Stimulated activated CD4-positive, alpha-beta T cell treated with anti-CD3 and anti-CD28 coated beads, TNF-alpha, amount 100 ng/mL, for 24 hours (primary cell): Measurements from ENCODE around the gene CCHCR1.

ENCODE experiments used
- DNase-seq, 3 experiments: peaks; one replicate each; pipeline ENCODE4 v3.0.0-alpha.2; 2020; ENCODE audit warnings: low read depth in 3 of 3

The CCHCR1 gene

GRCh38 chr6:31161216-31162126 lies 3.9 kb upstream of the CCHCR1 start:
- no peak for DNase-seq

DNA sequence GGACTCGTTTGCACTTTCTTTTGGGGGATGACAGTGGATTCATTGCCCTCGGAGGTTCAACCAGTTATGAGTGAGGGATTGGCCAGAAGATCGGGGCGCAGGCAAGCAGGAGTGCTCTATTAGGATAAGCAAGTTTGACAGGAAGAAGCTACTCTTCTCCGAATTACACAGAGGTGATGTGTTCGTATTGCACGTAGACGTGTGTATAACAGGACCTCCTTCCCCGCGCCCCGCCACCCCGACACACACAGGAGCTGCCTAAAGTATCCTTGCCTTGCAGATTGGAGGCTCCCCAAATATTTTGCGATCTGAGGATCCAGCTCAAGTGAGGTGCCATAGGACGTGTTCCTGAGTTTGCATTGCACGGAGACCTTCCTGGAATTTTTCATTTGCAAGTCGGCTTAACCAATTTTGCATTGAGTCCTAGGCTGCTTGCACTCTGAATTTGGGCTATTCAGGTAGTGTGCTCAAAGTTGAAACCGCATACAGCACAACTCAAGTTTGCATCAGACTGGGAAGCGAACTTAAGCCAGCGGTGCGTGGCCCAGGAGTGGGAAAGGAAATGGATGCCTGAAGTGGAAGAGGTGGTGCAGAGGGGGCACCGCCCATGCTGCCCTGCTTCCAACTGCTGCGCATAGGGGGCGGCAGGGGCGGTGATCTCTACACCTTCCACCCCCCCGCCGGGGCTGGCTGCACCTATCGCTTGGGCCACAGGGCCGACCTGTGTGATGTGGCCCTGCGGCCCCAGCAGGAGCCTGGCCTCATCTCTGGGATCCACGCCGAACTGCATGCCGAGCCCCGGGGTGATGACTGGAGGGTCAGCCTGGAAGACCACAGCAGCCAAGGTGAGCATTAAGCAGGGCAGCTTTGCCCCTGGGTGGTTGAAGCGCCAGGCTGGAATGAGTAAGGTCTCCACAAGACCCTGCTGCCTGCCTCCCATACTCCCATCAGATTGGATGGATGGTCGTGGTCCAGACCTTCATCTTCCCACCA lies 1.6 kb upstream of the CCHCR1 start:
- peak in 1 of 3 experiments; percentile 14 for DNase-seq

- peak; percentile 98 to 99 (median 99) for DNase-seq
Measured at GRCh38 chr6:31158140-31158862, 699 bp upstream of the CCHCR1 start, which contains the start of gene TCF19. Gene TCF19, plus strand, starts transcription at chr6:31158589. Its CDS starts 881 bp downstream, at chr6:31159470.

DNA sequence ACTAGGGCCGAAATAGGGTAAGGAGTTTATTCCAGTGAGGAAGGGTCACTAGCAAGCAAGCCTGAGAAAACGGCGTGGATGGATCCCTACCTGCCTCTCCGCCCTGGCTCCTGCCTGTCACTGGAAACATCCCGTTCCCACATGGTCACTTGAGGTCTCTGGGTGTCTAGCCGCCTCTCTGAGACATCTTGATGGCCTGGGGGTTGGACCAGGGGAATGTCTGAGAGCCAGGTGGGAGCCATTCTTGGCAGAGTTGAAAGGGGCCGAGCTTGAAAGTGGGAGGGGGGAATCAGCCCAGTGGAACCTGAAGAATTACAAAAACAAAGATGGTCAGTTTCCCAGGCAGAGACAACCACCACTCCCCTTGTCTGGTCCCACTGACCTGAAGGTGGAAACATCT lies 961 bp downstream of the CCHCR1 start:
- DNase-seq, result no peak

GRCh38 chr6:31154436-31154835 lies 3.2 kb downstream of the CCHCR1 start:
- no peak for DNase-seq

GRCh38 chr6:31152781-31153180 lies 4.8 kb downstream of the CCHCR1 start:
- DNase-seq, result no peak

GRCh38 chr6:31149827-31150447 lies 7.7 kb downstream of the CCHCR1 start:
- no peak for DNase-seq

DNA sequence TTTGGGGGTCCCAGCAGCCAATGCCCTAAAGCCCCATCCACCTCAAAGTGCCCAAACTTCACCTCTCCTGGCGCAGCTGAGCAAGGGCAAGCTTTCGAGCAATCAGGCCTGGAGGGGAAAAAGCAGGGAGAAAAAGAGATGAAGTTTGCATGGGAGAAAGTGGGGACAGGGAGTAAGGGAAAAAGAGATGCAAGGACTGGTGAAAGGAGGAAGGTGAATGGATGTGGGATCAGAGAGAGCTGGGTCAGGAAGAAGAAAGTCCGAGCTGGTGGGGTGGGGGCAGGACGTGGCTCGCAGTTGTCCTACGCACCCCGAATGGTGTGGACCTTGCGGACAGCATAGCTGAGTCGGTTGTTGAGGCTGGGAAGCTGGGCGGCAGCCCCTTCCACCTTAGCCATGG lies 12.2 kb downstream of the CCHCR1 start:
- DNase-seq, result no peak

GRCh38 chr6:31144970-31145340 lies 12.6 kb downstream of the CCHCR1 start:
- no peak for DNase-seq

GRCh38 chr6:31144296-31144969 lies 13.2 kb downstream of the CCHCR1 start:
- DNase-seq, result no peak

DNA sequence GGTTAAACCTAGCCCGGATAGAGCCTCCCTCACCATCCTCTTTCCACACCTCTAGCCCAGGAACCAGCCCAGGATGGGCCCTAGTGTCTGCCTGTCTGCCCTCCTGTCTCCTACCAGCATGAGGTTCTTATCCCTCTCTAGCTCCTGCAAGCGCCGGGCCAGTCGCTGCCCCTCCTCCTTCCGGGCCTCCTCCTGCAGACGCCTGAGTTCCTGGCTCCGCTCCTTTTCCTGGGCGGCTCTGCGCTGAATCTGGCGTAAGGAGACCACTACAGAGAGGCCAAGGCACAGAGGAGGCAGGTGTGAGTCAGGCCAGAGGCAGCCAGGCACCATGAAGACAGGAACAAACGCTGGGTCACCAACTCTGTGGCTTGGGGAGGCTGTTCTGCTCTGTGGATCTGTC lies 14.5 kb downstream of the CCHCR1 start:
- no peak for DNase-seq

DNA sequence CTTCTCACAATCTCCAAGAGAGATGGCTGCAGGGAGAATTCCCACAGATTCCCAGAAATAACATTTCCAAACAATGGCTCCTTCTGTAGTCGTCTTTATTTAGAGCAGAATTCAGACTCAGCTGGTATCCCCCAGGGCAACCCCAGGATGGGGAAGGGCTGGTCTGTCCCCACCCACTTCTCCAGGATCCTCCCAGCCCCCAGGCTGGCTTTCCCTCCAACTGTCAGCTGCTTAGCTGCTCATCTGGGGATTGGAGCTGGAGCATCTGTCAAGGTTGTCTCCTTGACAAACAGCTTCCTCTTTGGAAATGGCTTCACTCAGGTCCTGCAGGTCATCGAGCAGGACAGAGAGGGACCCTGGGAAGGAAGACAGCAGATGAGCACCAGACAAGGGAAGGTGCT lies 15.2 kb downstream of the CCHCR1 start:
- no peak for DNase-seq

DNA sequence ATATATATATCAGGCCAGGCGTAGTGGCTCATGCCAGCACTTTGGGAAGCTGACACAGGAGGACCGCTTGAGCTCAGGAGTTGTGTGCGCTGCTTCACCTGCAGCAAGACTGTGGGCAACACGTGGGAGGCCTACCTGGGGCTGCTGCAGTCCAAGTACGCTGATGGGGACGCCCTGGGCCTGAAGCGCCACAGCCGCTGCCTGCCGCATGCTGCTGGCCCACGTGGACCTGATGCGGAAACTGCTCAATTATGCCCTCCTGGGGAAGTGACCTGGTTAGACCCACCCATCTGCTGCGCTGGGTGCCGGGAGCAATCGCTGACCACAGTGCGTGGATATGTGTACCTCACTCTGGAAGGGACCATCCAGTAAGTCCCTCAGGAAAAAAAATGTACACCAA lies 17.0 kb downstream of the CCHCR1 start:
- no peak for DNase-seq

DNA sequence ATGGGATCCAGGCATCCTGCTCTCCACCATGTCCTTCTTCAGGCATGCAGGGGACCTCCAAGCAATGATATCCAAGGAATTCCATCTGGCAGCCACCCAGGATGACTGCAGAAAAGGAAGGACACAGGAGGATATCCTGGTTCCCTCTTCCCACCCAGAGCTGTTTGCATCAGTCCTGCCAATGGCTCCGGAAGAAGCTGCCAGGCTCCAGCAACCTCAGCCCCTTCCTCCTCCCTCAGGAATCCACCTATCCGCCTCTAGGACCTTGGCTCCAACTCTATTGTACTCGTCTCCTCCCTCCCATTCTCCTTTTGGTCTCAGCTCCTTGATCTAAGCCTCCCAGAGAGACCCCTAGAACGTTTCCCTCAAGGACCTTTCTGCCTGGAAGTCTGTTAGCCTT lies 18.0 kb downstream of the CCHCR1 start:
- DNase-seq, result no peak

DNA sequence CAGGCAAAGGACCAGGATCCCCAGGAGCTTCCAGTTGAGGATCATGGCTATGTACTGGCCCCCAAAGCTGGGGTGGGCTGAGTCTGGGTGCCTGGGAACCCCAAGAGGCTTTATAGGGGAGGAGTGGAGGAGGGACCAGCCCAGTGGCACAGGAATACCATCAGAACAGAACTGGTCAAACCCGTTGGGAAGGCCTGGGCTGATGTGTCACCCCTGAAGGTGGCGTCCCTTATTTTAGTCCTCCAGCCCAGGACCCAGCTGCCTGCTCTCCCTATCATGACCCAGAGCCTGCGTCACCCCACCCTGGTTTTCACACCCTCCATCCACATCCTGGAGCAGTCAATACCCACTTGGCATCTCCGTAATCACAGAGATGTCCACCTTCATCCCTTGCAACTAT lies 18.6 kb downstream of the CCHCR1 start, which contains the start of gene PSORS1C2:
Gene PSORS1C2 (minus strand): TSS at position 85 of the 400 bp plus-strand sequence. CDS start 40 bp downstream, at position 45.
- no peak for DNase-seq

DNA sequence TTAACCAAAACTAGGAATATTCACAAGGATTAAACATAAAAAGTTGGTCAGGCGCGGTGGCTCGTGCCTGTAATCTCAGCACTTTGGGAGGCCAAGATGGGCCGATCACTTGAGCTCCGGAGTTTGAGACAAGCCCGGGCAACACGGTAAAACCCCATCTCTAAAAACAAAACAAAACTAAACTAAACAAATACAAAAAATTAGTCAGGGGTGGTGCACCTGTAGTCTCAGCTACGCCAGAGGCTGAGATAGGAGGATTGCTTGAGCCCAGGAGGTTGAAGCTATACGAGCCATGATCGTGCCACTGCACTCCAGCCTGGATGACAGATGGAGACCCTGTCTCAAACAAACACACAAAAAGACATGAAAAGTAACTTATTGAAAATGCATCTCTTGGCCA lies 21.9 kb downstream of the CCHCR1 start:
- no peak for DNase-seq

DNA sequence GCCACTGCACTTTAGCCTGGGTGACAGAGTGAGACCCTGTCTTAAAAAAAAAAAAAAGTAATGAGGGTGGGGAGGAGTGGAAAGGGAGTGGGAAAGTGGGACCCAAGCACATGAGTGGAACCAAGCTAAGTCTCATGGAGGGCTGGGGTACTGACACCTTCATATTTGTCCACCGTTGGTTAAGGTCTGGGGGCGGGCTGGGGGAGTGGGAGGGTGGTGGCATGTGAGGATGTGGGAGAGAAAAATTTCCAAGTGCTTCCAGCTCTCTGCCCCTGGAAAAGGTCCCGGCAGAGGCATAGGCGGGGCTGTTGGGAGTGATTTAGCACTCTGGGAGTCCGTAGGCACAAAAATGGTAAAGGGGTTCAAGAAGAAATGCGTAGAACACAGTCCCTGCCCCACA lies 24.8 kb downstream of the CCHCR1 start:
- DNase-seq, result no peak

GRCh38 chr6:31131595-31131994 lies 26.0 kb downstream of the CCHCR1 start:
- no peak for DNase-seq

DNA sequence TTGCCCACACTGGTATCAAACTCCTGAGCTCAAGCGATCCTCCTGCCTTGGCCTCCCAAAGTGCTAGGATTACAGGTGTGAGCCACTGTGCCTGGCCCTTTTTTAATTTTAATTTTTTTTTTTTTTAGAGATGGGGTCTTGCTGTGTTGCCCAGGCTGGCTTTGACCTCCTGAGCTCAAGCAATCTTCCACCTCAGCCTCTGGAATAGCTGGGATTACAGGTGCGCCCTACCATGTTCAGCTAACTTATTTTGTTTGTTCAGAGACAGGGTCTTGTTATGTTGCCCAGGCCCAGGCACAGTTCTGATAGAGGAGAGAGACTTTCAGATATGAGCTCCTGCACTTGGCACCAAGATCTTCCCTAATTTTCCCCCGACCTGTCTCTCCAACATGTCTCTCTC lies 26.9 kb downstream of the CCHCR1 start:
- DNase-seq, result no peak

DNA sequence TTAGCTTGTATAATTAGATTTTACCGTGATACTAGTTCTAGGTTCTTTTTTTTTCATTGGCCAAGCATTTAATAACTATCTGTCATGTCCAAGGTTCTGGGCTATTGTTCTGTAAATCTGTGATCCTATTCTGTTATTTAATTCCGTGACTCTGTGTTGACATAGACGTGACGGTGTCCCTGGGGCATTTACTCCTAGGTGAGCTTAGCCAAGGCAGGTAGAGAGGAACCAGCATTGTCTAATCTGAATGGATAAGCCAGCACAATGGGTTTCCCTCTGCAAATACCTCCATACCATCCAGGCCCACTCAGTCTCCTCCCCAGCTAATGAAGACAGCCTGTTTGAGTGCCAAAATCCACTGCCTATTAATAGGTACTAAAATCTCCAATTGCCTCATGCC lies 28.5 kb downstream of the CCHCR1 start:
- DNase-seq, result no peak
